GM21381 (cell line): ENCODE results near the gene C21orf91.

Experiments
- ATAC-seq: cut with Tn5 transposase; IDR thresholded peaks from one replicate; pipeline ENCODE4 v1.9.1; 2021; ENCODE audit warnings: mild to moderate bottlenecking, moderate library complexity; ENCODE audit not compliant: unreplicated experiment

The C21orf91 gene

DNA sequence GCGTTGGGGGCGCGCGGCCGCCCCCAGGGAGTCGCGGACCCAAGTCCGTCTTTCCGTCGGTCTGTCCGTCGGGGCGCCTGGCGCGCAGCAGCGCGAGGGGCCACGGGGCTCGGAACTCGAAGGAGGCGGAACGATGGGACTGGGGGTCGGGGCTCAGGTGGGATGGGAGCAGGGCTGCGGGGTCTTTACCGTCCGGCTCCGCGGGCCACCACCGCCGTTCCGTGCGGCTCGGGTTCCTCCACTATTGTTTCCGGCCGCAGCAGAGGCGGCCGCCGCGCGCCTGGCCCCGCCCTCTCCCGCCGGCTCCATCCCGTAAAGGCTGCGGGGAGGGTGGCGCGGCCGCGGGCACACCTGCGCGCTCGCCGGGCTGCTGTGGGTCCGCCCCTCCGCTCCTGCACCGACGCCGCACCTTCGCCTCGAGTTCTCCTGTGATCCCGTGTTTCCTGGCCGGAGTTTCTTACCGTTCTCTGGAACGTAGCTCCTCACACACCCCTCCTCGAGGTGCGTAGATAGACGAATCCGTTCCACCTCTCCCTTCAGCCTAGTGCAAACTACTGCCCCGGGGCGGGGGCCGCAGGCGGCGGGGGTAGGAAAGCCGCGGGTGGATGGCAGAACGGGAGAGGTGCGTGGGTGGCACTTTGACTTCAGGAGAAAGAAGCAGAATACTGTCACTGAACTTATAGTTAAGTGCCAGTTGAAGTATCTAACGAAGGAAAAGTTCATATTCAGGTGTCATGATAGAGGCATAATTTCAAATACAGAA is at the start of gene C21orf91:
Gene C21orf91 (minus strand): TSS at position 243 of the 763 bp plus-strand sequence. CDS start 1,038 bp downstream, outside the sequence.
- ATAC-seq = peak; percentile 80

DNA sequence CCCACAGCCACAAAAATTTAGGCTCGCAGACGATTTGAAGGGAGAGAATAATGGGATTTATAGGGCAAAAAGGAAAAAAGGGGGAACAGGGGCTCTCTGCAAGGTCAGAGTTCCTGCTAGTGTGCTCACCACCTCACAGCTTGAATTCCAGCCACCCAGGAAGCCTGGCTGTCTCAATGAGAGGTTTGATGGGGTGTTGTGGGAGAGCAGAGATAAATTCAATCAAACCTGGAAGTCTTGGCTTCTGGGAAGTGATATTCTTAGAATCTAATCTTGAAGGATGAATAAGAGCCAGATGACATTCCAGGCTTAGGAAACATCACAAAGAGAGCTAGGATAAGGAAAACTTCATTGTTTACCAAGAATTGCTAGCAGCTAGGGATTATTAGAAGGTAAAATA is 47.4 kb upstream of the C21orf91 start:
- no peak for ATAC-seq

DNA sequence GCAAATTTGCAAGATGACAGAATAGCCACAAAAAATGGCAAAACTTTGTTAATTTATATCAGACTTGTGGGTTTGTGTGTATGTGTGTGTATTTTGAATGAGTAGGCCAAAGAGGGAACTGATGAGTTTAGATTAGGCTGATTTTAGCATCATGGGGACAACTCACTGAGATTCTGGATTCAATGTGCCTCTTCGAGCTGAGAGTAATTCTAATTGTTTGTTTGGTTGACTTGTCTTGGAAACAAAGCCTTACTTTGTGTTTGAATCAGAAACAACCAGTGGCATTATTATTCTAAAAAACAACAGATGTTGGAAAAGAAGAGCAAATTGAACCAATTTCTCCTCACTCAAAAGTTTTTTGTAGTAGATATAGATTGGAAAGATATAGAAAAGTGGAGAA is 40.5 kb upstream of the C21orf91 start:
- no peak for ATAC-seq

DNA sequence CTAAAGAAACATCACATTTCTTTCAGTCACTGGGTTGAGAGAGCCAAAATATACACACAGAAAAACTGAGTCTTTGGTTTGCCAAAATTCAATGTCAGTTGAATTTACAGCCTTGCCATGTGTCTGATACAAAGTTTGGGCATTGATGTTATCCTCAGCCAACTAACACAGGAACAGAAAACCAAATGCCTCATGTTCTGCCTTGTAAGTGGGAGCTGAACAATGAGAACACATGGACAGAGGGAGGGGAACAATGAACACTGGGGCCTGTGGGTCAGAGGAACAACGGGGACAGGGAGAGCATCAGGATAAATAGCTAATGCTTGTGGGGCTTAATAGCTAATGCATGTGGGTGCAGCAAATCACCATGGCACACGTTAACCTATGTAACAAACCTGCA is 39.6 kb upstream of the C21orf91 start:
- ATAC-seq = no peak

DNA sequence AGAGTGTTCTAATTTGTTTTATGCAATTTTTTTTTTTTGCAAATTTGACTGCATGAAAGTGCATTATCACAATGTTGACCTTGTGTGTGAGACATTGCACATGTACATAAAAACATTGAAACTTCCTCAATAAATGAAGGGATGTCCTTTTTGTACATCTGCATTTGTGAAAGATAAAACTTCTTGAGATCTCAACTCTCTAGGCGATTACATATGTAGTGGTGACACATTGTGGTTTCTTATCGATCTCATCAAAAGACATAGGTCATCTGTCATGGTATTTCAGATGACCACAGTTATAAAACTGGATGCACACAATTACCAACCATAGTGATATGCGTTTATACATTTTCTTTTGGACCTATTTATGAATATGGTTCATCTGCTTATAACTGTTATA is 35.6 kb upstream of the C21orf91 start:
- no peak for ATAC-seq

DNA sequence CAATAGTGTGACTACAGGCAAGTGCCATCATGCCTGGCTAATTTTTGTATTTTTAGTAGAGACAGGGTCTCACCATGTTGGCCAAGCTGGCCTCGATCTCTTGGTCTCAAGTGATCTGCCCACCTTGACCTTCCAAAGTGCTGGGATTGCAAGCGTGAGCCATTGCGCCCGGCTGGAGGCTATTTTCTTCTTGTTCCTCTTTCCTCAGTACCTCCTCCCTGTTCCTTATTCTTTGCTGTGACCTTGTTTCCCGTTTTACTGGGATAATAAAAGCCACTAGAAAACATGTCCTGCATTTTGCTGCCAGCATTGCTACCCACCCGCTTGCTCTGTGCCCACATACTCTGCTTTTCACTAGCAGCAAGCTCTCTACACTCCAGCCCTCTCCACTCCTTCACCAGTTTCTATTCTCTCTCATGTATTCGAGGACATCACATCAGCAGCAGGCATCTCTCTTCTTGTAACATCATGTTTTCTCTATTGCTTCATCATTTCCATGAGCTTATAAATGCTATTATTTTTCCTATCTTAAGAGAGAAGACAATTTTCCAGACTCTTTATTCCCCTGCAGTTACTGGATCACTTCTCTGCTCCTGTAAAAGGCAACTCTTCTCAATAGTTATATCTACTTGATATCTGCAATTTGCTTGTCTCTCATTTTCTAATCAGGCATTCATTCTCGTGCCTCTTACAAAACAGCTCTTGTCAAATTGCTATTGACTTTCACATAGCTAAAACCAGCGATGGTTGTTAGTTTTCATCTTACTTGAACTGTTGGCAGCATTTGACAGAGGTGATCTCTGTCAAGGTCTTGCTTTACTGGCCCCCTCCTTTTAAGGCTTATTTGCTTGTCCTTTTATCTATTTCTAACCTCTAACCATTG is 34.5 kb upstream of the C21orf91 start:
- no peak for ATAC-seq

DNA sequence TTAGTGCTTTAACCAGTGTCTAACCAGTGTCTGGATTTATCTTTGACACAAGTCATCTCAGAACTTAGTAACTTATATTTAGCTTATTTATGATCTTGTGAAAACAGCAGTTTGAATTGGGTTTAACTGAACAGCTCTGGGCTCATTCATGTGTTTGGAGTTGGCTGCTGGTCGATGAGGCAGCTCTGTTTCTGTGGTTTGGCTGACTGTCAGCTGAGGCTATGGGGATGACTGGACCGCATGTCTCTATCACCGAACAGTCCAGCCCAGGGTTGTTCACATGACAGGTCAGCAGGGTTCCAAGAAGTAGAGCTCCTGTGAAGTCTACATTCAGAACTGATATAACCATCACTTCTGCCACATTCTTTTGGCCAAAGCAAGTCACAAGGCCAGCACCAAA is 29.1 kb upstream of the C21orf91 start:
- peak; percentile 88 for ATAC-seq

DNA sequence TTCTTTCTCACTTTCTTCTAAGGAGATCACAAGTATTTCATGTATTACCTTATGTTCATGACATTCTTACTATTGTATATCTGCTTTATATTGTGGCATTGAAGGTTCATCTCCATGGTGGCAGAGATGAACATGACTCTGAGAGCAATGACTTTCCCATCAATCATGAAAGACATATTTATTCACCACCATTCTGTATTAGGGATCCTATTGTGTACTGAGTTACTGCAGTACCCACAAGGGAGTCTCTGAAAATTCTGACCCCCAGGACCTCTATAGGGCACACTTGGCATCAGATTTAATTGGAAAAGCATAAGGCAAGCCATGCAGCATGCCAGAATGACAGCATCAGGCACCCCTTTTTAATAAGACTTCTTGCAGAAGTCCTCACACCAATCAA is 21.9 kb upstream of the C21orf91 start:
- ATAC-seq = no peak

DNA sequence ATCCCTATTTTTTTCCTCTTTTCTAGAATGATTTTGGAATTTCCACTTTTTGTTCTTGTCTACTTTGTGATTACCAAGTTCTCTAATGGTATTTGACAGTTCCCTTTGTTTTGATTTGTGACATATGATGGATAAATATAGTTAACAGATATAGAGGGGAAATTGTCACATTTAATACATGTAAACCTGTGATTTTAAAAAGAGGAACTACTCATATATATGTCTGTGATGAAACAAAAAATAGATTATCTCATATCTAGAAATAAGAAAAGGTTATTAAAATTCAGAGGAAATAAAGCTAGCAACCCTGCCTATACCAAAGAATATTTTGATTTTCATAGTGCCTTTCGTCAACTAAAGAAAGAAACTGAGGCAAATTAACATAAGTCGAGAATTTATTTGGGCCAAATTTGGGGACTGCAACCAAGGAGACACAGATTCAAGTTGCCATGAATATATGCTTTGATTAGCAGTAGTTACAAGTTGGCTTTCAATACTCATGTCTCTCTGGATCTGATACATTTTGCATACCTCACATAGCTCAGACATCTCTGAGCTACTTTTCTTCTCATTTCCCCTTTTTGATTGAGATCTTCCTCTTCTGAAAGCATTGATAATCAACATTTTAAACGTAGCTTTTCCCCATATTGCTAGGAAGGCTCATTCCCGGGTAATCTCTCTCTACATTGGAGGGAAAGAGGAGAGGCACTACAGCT is 15.6 kb upstream of the C21orf91 start:
- no peak for ATAC-seq

DNA sequence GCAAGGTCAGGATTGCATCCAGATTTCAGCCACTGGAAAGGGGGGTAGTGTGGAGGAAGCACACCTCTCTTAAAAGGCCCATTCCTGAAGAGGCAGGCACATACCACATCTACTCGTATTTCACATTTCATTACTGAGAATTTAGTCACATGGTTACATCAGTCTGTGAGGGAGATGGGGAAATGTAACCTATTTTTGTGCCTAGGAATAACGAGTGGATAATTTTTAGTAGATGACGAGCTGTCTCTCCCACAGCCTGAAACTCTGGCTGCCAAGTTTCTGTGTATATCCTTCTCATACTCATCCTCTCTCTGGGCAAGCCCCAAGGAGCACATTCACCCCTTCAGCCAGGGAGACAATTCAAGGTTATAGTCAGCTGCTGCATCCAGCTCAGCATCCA is 10.3 kb upstream of the C21orf91 start:
- no peak for ATAC-seq

DNA sequence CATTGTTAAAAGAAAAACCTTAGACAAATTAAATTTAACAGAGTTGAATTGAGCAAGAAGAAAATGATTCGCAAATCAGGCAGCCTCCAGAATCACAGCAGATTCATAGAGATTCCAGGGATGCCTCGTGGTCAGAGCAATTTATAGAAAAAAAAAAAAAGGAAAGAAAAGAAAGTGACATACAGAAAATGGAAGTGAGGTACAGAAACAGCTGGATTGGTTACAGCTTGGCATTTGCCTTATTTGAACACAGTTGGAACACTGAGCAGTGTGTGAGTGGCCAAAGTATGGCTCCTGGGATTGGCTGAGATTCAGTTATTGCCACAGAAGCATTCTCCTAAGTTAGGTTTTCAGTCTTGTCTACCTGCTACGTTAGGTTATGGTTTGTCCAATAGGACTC is 9.1 kb upstream of the C21orf91 start:
- no peak for ATAC-seq

DNA sequence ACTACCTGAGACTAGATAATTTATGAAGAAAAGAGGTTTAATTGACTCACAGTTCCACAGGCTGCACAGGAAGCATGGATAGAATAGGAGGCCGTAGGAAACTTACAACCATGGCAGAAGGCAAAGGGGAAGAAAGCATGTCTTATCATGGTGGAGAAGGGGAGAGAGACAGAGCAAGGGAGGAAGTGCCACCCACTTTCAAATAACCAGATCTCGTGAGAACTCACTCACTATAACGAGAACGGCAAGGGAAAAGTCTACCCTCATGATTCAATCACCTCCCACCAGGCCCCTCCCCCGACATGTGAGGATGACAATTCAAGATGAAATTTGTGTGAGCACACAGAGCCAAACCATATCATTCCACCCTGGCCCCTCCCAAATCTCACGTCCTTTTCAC is 4.7 kb upstream of the C21orf91 start:
- ATAC-seq = no peak

DNA sequence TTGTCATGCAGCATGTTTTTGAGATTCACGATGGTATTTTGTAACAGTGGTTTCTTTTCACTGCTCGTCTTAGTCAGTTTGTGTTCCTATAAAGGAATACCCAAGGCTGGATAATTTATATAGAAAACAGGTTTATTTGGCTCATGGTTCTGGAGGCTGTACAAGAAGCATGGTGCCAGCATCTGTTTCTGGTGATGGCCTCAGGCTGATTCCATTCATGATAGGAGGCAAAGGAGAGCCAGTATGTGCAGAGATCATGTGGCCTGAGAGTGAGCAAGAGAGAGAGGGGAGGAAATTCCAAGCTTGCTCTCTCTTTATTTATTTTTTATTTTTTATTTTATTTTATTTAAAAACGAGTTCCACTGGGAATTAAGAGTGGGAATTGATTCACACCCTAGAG is 2.0 kb upstream of the C21orf91 start:
- ATAC-seq = no peak

DNA sequence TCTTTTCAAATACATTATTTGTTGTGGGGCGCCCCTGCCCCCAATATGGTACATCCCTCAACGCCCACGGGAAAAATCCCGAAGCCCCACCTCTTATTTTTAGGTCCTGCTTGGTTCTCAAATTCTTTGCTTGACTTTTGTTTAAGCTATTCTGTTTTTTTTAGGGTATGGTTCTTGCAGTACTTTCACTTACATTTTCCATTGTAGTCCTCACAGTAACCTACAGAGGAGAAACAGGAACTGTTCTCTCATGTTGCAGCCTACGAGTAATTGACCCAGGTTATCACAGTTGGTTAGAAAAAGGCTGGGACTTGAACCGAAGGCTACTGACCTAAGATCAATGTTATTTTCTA is 697 bp upstream of the C21orf91 start:
- peak; percentile 64 for ATAC-seq

DNA sequence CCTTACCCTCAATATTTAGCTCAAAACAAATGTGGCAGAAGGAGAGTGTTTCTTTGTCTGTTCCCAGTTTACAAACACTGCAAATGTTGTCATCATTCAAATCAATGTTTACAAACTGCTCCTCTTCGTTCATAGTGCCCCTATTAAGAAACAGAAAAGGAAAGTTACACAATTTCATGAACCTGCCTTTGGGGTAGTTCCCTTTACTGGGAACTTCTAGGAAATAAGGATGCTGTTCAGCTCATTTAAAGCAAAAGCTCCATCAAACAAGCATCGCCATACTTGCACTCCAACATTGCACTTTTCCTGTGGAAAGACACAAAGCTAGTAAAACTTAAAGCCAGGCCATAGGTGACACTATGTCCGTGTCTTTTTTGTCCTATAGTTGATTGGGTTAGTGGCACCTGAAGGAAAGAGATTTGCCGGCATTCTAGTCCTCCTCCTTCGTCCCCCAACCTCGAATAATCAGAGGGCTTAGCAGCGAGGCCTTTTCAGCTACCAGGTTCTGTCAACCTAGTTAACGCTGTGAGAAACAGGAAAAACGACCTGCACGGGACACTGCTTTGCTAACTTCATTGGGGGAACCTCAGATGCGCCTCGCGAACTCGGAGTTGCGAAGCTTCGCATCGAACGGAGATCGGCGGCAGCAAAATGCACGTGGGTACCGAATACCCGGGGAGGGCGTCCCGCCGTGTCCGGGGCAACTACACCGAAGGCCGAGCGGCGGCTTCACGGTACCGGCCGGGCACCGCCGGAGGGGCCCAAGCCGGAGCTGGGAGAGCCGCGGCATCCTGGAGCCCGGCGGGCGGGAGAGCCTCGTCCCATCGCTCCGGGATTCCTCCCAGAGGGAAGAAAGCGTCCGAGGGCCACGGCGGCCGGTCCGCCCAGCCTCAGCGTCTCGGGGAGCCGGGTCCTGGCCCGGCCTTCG is 706 bp downstream of the C21orf91 start:
- ATAC-seq = peak; percentile 10

DNA sequence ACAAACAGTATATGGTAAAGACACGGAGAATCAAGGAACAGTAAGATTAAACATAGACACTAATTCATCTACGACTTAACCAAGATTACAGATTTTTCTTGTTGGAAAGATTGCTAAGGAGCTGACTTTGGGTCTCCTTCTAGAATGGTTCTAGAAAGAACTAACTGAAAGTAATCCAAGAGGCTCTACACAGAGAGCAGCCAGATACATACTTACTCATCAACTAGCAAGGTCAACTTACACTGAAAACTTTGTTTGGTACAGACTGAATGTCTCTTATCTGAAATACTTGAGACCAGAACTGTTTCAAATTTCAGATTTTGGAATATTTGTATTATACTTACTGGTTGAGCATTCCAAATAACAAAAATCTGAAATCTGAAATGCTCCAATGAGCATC is 5.8 kb downstream of the C21orf91 start:
- ATAC-seq = no peak

DNA sequence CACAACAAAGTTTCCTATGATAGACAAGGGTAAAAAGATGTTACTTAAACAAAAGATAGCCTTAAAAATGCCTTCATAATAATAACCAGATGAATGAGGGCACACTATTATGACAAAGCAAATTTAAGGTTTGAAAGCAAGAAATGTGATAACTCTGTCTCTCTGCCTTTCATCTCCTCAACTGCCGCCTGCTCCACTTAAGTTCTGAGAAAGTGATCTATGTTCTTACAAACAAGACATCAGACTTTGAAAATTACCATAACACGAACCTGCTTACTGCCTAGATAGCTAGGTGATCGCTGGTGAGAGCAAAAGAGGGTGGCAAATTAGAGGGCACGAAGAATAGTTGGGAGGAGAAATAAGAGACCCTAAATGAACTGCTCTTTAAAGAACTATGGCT is 13.2 kb downstream of the C21orf91 start:
- no peak for ATAC-seq

DNA sequence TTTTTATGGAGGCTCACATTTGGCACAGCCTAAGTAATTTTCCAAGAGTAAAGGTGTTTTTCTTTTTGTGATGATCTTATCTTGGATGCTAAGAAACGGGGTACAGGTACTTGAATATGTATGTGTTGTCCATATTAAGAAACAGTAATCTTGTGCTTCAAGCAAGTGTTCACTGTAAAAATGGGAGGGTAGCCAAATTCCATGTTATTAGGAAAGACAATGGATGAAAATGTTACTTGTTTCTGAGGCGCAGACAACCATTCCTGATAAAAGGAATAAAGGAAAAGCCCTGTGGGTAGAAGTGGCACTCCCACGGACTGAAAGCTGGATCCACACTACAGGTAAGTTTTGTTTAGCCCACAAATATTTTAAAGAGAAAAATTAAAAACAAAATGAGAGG is 15.6 kb downstream of the C21orf91 start:
- no peak for ATAC-seq

DNA sequence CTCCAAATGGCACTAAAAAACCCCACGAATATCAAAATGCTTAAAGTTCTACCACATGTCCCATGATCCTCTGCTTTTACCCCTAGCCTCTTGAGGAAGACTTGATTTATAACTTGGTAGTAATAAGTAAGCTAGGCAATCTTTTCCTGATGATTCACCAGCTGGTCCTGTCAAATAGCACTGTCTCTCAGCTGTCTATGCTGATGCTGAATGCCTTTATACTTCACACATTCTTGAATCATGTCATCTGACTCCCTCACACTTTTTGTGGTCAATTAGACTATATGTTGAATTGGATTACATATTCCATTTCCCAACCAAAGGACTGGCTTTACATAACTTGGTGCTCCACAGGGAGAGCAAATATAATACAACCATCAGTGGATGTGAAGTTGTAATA is 16.6 kb downstream of the C21orf91 start:
- no peak for ATAC-seq

DNA sequence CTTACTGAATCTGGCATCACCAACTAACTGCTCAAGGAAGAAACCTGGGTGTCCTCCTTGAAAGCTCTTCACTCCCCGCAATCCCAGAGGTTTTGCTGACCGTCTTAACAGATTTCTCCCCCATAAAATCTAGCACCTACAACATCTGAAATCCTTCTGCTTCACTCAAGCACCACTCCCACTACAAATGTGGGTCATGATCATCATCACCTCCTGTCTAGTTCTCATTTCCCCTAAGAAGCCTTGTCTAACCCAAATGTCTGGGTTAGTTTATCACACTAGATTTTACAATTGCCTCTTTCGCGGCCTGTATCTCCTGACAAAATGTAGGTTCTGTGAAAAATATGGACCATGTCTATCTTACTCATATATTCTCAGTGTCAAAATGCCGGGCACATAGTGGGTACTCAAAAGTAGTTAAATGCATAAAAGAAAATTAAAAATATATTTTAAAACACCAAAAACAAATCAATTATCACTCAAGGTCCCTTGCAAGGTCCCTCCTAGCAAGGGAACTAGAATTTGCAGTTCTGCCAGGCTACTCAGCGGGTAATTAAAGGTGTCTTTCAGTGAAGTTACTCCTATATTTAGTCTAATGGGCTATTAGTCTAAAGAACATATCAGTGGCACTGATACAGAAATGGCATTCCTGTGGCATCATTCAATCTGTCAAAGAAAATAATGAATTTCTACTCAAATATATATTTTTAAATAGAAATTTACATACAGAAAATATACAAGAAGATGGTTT is 19.6 kb downstream of the C21orf91 start:
- ATAC-seq = no peak
